ENCODE results near the gene MED16. TPM values are rescaled to one million over a fixed set of nuclear protein-coding genes. Genes with fewer than 3 reads are reported as not detected.

MED16 gene
- total and polyA plus RNA-seq, 2 of the 13 experiments (the other 11 are each of a cell fraction or from before 2014, with no cell fraction given) = 13.3 to 14.8 TPM

DNA sequence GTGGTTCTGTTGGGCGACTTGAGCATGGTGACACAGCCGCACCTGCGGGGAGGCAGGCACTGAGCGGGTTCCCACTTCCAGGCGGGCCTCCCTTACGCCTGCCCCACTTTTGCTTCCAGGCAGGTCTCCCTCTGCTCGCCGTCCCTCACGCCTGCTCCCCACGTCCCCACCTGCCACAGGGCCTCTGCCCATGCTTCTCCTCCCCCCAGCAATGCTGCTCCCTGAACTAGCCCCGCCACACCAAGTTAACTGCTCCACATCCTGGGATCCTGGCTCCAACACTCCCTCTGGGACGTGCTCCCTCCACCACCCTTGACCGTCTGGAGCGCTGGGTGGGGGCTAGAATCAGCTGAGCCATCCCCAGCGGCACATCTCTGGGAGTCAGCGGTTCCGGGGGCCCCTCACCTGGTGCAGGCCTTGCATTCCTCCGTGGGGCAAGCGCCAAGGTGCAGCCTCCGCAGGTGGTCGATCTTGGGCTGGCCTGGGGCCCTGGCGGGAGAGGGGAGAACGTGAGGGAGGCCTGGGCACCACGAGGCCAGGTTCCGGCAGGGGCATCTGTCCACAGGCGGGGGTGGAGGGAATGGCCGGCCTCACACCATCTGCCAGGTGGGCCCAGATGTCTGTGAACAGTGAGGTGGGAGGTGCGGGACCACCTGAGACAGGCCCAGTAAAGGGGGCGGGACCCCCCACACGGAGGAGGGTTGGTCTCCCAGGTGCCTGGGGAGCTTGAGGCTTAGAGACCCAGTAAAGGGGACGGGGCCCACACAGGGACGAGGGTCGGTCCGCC, 24.3 kb downstream of the MED16 start:
- H3K4me3 ChIP-seq (replicated peaks in 1 of 3; ENCODE audit: insufficient read depth in 1 of 3, low read depth in 2 of 3, low read length in 3 of 3) = no peak overlapping the region
- no TSS peak for BruUV-seq (replicated peaks)
- CTCF ChIA-PET (ENCODE audit: low intra/inter-chr PET ratio, low total read pairs) = no interaction called here

DNA sequence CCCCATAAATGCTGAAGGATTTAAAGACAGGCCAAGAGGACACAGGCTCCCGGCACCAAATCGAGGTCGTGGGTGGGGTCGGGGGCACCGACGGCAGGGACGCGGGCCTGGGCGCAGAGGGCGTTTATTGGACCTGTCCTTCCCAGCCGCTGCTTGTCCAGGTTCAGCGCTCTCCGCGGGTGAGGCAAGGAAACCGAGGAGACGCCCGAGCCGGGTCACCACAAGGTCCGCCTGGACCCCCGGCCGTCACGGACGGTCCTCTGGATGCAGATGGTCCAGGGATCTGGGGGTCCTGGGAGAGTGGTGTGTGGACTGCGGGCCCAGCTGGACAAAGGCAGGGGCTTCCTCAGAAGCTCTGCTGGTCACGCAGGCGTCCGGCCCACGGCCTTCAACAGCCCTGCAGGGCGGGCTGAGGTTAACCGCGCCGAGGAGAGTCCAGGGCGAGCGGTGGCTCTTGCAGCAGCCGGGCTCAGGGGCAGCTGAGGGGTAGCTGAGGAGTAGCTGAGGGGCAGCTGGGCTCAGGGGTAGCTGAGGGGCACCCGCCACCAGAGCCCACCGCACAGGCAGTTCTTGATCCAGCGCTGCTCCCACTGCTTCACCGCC, 25.0 kb downstream of the MED16 start:
- Histone ChIP-seq H3K9ac (ENCODE audit: insufficient read depth, low read depth, low read length) (no peak overlapping the region), H3K4me3 (replicated peaks in 1 of 3; ENCODE audit: insufficient read depth in 1 of 3, low read depth in 2 of 3, low read length in 3 of 3) (no peak overlapping the region), H3K4me1 (ENCODE audit: insufficient read depth, low read length) (no peaks in the 10 kb centered on the region), H2AFZ (ENCODE audit: low read length) (no peak overlapping the region), H3K36me3 (replicated peaks in 1 of 2; ENCODE audit: control insufficient read depth in 1 of 2, insufficient read depth in 2 of 2, low read length in 2 of 2) (peaks cover 3 to 12% of the 10 kb centered on the region in 2 experiments; a peak in 2 of 5 replicates), H4K20me1 (ENCODE audit: insufficient read depth, low read length) (no peaks in the 10 kb centered on the region), H3K79me2 (ENCODE audit: insufficient read depth, low read length) (no peaks in the 10 kb centered on the region), H3K27ac (ENCODE audit: extremely low read length, insufficient read depth, low read length) (no peak overlapping the region), H3K27me3 (ENCODE audit: control insufficient read depth in 1 of 2, insufficient read depth in 2 of 2, low read length in 2 of 2) (no peaks in the 10 kb centered on the region), H3K4me2 (ENCODE audit: low read depth, low read length) (no peak overlapping the region), H3K9me3 (ENCODE audit: low read length) (no peaks in the 10 kb centered on the region)
- no TSS peak for BruUV-seq (replicated peaks)
- ChIA-PET POLR2A (no interaction called here), CTCF (ENCODE audit: low intra/inter-chr PET ratio, low total read pairs) (no interaction called here)
- DNase-seq (ENCODE audit: low spot score) = no peak
- no peak for ATAC-seq
- intact Hi-C loops (cut with micrococcal nuclease; ENCODE audit: unreplicated experiment) = no loop called here
- FAIRE-seq = no peak
- 97% methylated on average over 20 of the region's 39 CpGs for WGBS (ENCODE audit: low lambda C conversion rate)
- TF ChIP-seq HNRNPLL (IDR thresholded peaks at IDR 0.05; ENCODE audit: low read depth, low read length, poor library complexity, severe bottlenecking) = peak; percentile 14
- TF ChIP-seq SMARCE1 (IDR thresholded peaks at IDR 0.05; ENCODE audit: borderline replicate concordance) = no peak
- peak; percentile 23 for TF ChIP-seq AGO2 (optimal IDR thresholded peaks at IDR 0.05; ENCODE audit: low read depth, low read length)
- no peak for TF ChIP-seq DMAP1 (CRISPR knock-in tag; IDR thresholded peaks at IDR 0.05)
- peak; percentile 10 for TF ChIP-seq SRSF1 (optimal IDR thresholded peaks at IDR 0.05; ENCODE audit: low read depth, low read length)
- no peak for TF ChIP-seq ZNF567 (CRISPR knock-in tag; IDR thresholded peaks at IDR 0.05; ENCODE audit: borderline replicate concordance)
- TF ChIP-seq ZNF883 (CRISPR knock-in tag; IDR thresholded peaks at IDR 0.05; ENCODE audit: not compliant biosample characterization) = no peak
- TF ChIP-seq AGO1 (IDR thresholded peaks at IDR 0.05; ENCODE audit: low read depth, low read length, poor library complexity, severe bottlenecking) = peak; percentile 80
- TF ChIP-seq THYN1 (CRISPR knock-in tag; IDR thresholded peaks at IDR 0.05; ENCODE audit: borderline replicate concordance, low read depth) = no peak
- in situ Hi-C loops (cut with HindIII; ENCODE audit: extremely low pct_ligation_motif_present, low pct_unique_long_range_greater_than_20kb) = loop anchor here (10.0 kb wide), 1 partner anchor 117 kb away; the partner anchor contains the start of gene WDR18

More for the DNA sequence above, 24.3 kb downstream of the MED16 start:
- Histone ChIP-seq H3K4me1 (ENCODE audit: insufficient read depth, low read length) (no peaks in the 10 kb centered on the region), H3K9ac (ENCODE audit: insufficient read depth, low read depth, low read length) (no peak overlapping the region), H3K27ac (ENCODE audit: extremely low read length, insufficient read depth, low read length) (no peak overlapping the region), H3K27me3 (ENCODE audit: control insufficient read depth in 1 of 2, insufficient read depth in 2 of 2, low read length in 2 of 2) (no peaks in the 10 kb centered on the region), H3K4me2 (ENCODE audit: low read depth, low read length) (no peak overlapping the region), H3K79me2 (ENCODE audit: insufficient read depth, low read length) (no peaks in the 10 kb centered on the region), H4K20me1 (ENCODE audit: insufficient read depth, low read length) (no peaks in the 10 kb centered on the region), H3K36me3 (replicated peaks in 1 of 2; ENCODE audit: control insufficient read depth in 1 of 2, insufficient read depth in 2 of 2, low read length in 2 of 2) (peaks cover 3 to 12% of the 10 kb centered on the region in 2 experiments; a peak in 2 of 5 replicates), H2AFZ (ENCODE audit: low read length) (no peak overlapping the region), H3K9me3 (ENCODE audit: low read length) (no peaks in the 10 kb centered on the region)
- intact Hi-C loops (cut with micrococcal nuclease; ENCODE audit: unreplicated experiment) (no loop called here), in situ Hi-C loops (cut with HindIII; ENCODE audit: extremely low pct_ligation_motif_present, low pct_unique_long_range_greater_than_20kb) (loop anchor here (10.0 kb wide), 1 partner anchor 116 kb away; the partner anchor contains the start of gene WDR18)
- no peak for ATAC-seq
- POLR2A ChIA-PET = no interaction called here
- no peak for DNase-seq (ENCODE audit: low spot score)
- no peak for FAIRE-seq
- 95% methylated on average over 34 of the region's 34 CpGs for WGBS (ENCODE audit: low lambda C conversion rate)
- TF ChIP-seq AGO1 (IDR thresholded peaks at IDR 0.05; ENCODE audit: low read depth, low read length, poor library complexity, severe bottlenecking) (peak; percentile 15), POLR2G (IDR thresholded peaks at IDR 0.05; ENCODE audit: low read depth, low read length) (peak; percentile 40; the same call in 1 of the 2 replicates), RBFOX2 (IDR thresholded peaks at IDR 0.05; ENCODE audit: low read depth, low read length) (peak; percentile 49; the same call in 1 of the 2 replicates), SRSF1 (optimal IDR thresholded peaks at IDR 0.05; ENCODE audit: low read depth, low read length) (peak; percentile 10), ZNF776 (CRISPR knock-in tag; IDR thresholded peaks at IDR 0.05) (0 out of 2 replicates have a peak, but pooled peaks have one; percentile 18), AGO2 (optimal IDR thresholded peaks at IDR 0.05; ENCODE audit: low read depth, low read length) (peak; percentile 69), ZNF317 (CRISPR knock-in tag; IDR thresholded peaks at IDR 0.05) (no peak), FOXA1 (IDR thresholded peaks at IDR 0.05) (no peak), FOXA1 (CRISPR knock-in tag; IDR thresholded peaks at IDR 0.05) (no peak), YEATS2 (CRISPR knock-in tag; IDR thresholded peaks at IDR 0.05; ENCODE audit: borderline replicate concordance) (no peak), TRIM24 (CRISPR knock-in tag; IDR thresholded peaks at IDR 0.05) (no peak)
